NT2/D1 (cell line): ENCODE measurements around the gene FHAD1.

Source experiments
- YY1 ChIP-seq: IDR thresholded peaks from 2 replicates; pipeline ENCODE4 v1.6.1; 2011; ENCODE audit not compliant: insufficient read length, insufficient read depth
- ZNF274 ChIP-seq: IDR thresholded peaks from 2 replicates; pipeline ENCODE4 v1.6.1; 2011; ENCODE audit warnings: mild to moderate bottlenecking, low read depth, low read length

DNA sequence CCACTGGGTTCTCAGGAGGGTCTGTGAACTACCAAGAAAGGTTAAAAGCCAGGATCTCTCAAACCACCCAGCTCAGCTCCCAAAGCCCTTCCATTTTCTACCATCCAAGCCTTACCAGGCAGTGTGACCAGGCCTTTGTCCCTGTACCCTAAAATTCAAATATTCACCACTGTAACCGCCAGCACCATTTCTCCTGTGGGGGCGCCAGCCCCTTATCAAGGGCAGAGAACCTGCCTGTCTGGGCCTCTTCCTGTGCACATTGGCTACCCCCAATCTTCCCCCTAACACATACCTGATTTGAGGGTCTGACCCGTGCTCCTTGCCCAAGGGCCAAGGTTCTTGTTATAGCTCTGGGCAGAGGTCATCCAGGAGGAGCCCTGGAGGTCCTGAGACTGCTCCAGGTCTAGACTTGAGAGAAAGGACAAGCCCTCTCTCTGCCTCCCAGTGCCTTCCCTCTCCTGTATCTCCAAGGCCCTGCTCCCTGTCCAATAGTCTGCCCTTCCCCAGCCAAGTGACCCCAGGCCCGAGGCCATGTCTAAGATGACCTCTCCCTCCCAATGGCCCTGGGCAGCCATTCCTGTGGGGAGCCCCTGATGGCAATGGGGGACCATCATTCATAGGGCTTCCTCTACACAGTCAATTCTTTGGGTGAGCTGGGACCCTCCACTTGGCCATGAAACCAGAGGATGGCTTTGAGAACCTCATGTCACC is 78.5 kb downstream of the FHAD1 start:
- TF ChIP-seq ZNF274 (no peak), YY1 (no peak)
